ENCODE measurements around the gene DDX10. TPM values are rescaled to one million over a fixed set of nuclear protein-coding genes. Genes with fewer than 3 reads are reported as not detected.

The DDX10 gene
- total and polyA plus RNA-seq, 9 of the 15 experiments (the other 6 are each of a cell fraction or from before 2014, with no cell fraction given), result 33.9 to 94.6 (median 50.7) TPM

DNA sequence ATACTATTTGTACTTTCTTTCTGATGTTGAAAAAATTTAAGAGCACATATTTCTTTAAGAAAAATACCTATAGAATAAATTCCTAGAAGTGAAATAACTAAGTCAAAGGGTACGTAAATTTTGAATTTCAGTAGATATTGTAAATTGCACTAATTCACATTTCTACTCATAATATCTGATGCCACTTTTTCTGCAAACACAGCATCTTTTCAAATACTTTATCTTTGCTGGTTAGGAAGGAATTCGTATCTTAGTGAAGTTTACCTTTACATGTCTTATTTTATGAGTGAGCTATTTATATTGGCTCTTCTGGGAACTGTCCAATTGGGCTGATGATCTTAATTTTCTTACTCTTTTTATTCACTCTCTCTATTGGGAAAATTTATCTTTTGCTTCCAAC, 148.2 kb downstream of the DDX10 start (continued):
- TF ChIP-seq, protein P1, sequence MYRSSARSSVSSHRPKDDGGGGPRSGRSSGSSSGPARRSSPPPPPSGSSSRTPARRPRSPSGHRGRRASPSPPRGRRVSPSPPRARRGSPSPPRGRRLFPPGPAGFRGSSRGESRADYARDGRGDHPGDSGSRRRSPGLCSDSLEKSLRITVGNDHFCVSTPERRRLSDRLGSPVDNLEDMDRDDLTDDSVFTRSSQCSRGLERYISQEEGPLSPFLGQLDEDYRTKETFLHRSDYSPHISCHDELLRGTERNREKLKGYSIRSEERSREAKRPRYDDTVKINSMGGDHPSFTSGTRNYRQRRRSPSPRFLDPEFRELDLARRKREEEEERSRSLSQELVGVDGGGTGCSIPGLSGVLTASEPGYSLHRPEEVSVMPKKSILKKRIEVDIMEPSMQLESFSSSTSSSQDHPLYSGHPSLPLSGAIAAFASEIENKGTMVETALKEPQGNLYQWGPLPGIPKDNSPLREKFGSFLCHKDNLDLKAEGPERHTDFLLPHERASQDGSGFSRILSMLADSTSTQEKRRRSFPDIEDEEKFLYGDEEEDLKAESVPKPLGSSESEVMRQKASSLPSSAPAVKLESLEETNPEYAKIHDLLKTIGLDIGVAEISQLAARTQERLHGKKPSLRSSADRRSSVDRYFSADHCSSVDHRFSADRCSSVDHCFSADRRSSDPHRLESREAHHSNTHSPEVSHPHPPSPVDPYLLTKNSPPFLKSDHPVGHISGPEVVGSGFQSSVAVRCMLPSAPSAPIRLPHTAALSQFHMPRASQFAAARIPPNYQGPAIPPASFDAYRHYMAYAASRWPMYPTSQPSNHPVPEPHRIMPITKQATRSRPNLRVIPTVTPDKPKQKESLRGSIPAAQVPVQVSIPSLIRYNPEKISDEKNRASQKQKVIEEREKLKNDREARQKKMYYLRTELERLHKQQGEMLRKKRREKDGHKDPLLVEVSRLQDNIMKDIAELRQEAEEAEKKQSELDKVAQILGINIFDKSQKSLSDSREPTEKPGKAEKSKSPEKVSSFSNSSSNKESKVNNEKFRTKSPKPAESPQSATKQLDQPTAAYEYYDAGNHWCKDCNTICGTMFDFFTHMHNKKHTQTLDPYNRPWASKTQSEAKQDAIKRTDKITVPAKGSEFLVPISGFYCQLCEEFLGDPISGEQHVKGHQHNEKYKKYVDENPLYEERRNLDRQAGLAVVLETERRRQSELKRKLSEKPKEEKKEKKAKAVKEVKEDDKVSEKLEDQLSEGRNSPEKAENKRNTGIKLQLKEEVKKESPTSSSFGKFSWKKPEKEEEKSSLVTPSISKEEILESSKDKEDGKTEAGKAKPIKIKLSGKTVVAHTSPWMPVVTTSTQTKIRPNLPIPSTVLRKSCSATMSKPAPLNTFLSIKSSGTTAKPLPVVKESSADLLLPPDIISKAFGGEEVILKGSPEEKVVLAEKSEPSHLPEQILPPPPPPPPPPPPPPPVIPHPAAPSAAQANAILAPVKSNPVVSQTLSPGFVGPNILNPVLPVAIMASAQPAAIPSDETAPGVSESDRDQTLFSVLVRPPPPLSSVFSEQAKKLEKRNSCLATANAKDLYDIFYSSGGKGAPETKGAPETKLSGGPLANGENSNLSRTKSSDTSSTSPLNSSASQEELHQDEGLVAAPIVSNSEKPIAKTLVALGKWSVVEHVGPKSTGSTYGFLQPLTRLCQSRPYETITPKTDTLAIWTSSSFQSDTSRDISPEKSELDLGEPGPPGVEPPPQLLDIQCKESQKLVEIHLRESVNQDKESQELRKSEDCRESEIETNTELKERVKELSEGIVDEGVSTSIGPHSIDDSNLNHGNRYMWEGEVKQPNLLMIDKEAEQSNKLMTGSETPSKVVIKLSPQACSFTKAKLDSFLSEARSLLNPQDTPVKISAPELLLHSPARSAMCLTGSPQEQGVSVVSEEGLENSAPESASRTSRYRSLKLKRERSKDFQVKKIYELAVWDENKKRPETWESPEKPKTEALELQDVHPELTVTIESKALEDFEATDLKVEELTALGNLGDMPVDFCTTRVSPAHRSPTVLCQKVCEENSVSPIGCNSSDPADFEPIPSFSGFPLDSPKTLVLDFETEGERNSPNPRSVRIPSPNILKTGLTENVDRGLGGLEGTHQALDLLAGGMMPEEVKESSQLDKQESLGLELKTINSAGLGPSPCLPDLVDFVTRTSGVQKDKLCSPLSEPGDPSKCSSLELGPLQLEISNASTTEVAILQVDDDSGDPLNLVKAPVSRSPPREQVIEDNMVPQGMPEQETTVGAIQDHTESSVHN (IDR thresholded peaks at IDR 0.05; ENCODE audit: borderline replicate concordance in 1 of 2, low read depth in 1 of 2), result no peak
- no peak for TF ChIP-seq HDAC1 (IDR thresholded peaks at IDR 0.05)
- no peak for TF ChIP-seq NR4A1 (CRISPR knock-in tag; IDR thresholded peaks at IDR 0.05)
- TF ChIP-seq NR4A1 (tag; IDR thresholded peaks at IDR 0.05), result no peak
- TF ChIP-seq, protein P2, sequence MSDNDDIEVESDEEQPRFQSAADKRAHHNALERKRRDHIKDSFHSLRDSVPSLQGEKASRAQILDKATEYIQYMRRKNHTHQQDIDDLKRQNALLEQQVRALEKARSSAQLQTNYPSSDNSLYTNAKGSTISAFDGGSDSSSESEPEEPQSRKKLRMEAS (CRISPR knock-in tag; IDR thresholded peaks at IDR 0.05), result no peak
- no peak for TF ChIP-seq ZNF232 (CRISPR knock-in tag; IDR thresholded peaks at IDR 0.05)
- no peak for TF ChIP-seq ELF2 (CRISPR knock-in tag; IDR thresholded peaks at IDR 0.05)
